Right renal pelvis (tissue), 4 donors: Measurements from ENCODE around the gene VAV1. TPM values are rescaled to one million over a fixed set of nuclear protein-coding genes. Genes with fewer than 3 reads are reported as not detected.
"Not testable (repeated sequence)": the region's sequence is repeated elsewhere in the genome, so short reads cannot be mapped to it uniquely, and the experiment has no call there.

Experiments
- DNase-seq, 4 donors: peaks; one replicate each; pipeline ENCODE4 v3.0.0-alpha.2; 2013; ENCODE audit warnings: low read depth in 4 of 4, low spot score in 3 of 4, missing footprints in 1 of 4
- polyA plus RNA-seq, 4 donors: library from polyadenylated mRNA; unstranded; fragments of 120-200 nt; gene quantifications; one replicate each; pipeline ENCODE4 v1.2.1, GENCODE V29; 2013; ENCODE audit not compliant: insufficient read length in 4 of 4

Gene VAV1
- polyA plus RNA-seq, 4 donors: 1.2 to 1.7 (median 1.4) TPM

- no peak for DNase-seq
These were observed 38.9 kb downstream of the VAV1 start for GRCh38 chr19:6811378-6811777.

DNA sequence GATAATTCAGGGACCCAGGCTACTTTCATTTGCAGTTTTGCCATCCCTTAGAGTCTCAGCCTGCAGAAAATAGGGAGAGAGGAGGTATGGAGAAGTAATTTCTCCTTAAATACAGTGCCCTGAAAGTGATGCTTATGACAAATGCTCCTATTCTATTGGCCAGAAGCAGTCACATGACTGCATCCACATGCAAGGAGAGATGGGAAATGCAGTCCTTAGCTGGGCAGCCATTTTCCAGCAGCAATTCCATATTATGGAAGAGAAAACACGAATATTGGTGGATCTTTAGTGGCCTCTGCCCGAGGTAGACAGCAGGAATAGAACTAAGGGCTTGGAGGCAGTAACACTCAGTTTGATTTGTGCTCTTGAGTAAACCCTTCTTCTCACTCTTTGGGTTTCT, 39.4 kb downstream of the VAV1 start:
- no peak for DNase-seq

- no peak for DNase-seq
These were observed 40.1 kb downstream of the VAV1 start for GRCh38 chr19:6812612-6813011.

GRCh38 chr19:6813659-6814058, 41.2 kb downstream of the VAV1 start:
- no peak for DNase-seq

DNA sequence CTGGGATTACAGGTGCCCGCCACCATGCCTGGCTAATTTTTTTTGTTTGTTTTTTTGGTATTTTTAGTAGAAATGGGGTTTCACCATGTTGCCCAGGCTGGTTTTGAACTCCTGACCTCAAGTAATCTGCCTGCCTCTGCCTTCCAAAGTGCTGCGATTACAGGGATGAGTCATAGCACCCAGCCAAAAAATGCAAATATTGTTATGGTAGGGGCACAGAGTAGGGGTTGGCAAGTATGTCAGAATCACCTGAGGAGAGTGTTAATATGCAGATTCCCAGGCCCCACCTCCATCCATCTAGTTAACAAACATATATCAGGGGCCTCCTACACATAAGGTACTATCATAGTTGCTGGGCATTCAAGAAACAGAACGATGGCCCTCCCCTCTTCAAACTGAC, 44.7 kb downstream of the VAV1 start:
- no peak for DNase-seq

DNA sequence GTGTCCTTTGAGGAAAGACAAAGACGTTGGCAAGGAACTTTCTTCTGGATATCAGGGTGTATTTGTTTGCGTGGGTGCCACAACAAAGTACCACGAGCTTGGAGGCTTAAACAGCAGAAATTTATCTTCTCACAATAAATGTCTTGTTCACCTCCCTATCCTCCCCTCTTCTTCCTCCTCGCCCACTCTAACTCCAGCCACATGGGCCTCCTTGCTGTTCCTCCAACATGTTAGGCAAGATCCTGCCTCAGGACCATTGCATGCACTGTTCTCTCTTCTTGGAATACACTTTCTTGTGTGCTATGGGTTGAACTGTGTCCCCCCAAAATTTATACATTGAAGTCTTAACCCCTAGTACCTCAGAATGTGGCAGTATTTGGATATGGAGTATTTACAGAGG, 45.7 kb downstream of the VAV1 start:
- DNase-seq: no peak

GRCh38 chr19:6819323-6819722, 46.8 kb downstream of the VAV1 start:
- DNase-seq: no peak

GRCh38 chr19:6820237-6820636, 47.7 kb downstream of the VAV1 start:
- DNase-seq: no peak

- DNase-seq: no peak
These were observed 49.3 kb downstream of the VAV1 start for GRCh38 chr19:6821639-6822310.

DNA sequence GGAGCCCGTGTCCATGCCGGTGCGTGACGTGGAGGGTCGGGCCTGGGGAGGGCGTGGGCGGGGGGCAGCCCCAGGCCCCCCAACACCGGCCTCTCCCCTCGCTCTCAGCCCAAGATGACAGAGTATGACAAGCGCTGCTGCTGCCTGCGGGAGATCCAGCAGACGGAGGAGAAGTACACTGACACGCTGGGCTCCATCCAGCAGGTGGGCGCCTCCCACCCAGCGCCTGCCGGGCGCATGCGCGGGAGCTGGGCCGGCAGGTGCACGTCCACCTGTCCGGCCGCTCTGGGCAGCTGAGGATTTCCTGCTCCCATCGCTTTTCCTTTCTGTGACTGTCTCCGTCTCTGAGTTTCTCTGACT, 49.8 kb downstream of the VAV1 start:
- no peak for DNase-seq

DNA sequence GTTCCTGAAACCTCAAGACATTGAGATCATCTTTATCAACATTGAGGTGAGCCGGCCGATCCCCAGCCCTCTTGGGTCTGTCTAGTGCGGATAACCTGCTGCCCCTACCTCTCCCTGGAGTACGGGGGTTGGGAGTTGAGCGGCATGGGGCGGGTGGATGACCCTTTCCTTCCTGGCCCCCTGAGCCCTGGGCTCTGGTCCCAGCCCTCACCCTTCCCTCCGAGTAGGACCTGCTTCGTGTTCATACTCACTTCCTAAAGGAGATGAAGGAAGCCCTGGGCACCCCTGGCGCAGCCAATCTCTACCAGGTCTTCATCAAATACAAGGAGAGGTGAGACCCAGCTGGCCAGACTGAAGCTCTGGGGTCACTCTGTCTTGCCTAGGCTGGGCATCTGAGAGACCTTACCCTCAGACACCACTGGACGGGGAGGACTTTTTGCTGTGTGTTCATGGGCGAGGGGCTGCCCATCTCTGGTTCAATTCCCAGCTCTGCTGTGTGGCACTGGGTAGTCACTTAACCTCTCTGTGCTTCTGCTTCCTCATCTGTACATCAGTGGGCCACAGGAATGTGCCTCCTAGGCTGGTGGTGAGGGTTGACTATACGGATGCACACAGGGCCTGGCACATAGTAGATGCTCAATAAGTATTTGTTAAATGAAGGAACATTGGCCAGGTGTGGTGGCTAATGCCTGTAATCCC, 52.7 kb downstream of the VAV1 start:
- no peak for DNase-seq

- DNase-seq: no peak
These were observed 53.9 kb downstream of the VAV1 start for GRCh38 chr19:6826281-6826920.

GRCh38 chr19:6828306-6828697, 55.8 kb downstream of the VAV1 start:
- no peak for DNase-seq

GRCh38 chr19:6828698-6829633, 56.5 kb downstream of the VAV1 start:
- no peak for DNase-seq

DNA sequence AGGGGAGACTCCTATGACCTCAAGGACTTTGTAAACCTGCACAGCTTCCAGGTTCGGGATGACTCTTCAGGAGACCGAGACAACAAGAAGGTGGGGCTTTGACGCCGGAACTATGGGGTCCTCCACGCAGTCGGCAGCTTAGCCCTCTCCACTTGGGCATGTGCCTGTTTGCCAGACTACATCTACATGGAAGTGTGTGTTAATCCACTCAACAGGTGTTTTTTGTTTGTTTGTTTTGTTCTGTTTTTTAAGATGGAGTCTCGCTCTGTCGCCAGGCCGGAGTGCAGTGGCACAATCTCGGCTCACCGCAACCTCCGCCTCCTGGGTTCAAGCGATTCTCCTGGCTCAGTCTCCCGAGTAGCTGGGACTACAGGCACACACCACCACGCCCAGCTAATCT, 57.3 kb downstream of the VAV1 start:
- not testable (repeated sequence) for DNase-seq

- not testable (repeated sequence) for DNase-seq
These were observed 58.6 kb downstream of the VAV1 start for GRCh38 chr19:6831084-6831483.

DNA sequence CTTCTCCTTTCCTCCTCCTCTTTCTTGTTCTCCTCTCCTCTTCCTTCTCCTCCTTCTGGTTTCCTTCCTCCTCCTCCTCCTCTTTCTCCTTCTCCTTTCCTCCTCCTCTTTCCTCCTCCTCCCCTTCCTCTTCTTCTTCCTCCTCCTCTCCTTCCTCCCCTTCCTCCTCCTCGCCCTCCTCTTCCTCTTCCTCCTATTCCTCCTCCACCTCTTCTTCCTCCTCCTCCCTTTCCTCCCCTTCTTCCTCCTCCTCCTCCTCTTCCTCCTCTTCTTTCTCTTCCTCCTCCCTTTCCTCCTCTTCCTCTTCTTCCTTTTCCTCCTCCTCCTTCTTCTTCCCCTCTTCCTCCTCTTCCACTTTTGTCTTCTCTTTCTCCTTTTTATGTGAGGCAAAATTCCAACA, 59.9 kb downstream of the VAV1 start:
- DNase-seq: no peak

GRCh38 chr19:6833166-6833790, 60.8 kb downstream of the VAV1 start:
- DNase-seq: no peak

GRCh38 chr19:6834433-6834832, 61.9 kb downstream of the VAV1 start:
- no peak for DNase-seq

- no peak for DNase-seq
These were observed 63.0 kb downstream of the VAV1 start for GRCh38 chr19:6835501-6835900.

DNA sequence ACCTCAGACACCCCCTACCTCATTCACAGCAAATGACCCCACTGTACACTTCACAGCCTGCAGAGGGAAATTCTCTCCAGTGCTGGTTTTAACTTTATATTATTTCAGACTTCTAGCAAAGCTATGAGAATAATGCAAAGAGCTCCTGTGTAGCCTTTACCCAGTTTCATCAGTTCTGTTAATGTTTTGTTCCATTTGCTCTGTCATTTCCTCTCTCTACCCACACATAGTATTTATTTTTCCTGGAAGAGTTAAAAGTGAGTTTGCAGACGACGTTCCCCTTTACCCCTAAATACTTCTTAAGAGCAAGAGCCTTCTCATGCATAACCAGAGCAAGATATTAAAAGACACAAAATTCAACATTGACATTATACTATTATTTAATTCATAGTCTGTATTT, 65.0 kb downstream of the VAV1 start:
- DNase-seq: no peak
